Stimulated activated CD4-positive, alpha-beta T cell treated with anti-CD3 and anti-CD28 coated beads, Interleukin-4, amount 100 ng/mL, for 48 hours (primary cell): ENCODE measurements around the gene RADX.
"Not testable (repeated sequence)": the region's sequence is repeated elsewhere in the genome, so short reads cannot be mapped to it uniquely, and the experiment has no call there.

Source experiments
- DNase-seq, 2 donors: peaks; one replicate each; pipeline ENCODE4 v3.0.0-alpha.2; 2020; ENCODE audit warnings: low read depth in 2 of 2

Gene RADX, protein sequence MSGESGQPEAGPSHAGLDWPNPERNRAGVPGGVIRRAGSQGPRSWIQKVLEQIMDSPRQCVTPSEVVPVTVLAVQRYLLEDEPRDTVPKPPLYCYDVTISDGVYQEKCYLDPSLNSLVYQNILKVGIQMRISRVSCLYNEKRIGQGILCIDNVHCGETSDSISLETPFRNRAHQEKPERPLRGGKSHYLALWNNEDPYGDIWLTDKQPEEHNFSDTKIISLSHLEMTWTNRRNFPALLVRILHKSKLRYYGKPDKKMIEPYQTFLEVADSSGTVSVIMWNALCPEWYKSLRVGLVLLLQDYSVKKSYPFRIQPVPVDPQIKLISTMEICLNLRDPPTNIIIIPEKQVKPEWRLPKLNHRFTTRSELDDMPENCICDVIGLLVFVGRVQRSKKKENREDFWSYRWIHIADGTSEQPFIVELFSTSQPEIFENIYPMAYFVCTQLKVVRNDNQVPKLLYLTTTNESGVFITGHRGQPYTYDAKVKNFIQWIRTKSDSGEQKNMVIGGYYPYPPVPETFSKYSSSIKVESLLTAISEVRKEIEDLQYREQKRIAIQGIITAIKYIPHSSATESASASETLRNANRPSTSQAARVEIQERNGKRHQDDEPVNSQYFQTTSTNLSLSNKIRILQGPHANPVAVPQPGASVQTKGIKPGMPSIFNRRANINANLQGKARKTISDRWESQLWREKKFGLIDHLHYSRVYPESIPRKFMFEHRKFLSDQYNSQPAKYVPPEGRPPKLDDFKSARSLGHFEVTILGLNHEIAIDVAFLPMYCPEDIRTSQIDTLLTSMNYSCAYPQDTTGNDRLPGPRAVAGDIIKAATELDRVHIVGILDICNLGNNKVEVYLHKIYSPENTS

DNA sequence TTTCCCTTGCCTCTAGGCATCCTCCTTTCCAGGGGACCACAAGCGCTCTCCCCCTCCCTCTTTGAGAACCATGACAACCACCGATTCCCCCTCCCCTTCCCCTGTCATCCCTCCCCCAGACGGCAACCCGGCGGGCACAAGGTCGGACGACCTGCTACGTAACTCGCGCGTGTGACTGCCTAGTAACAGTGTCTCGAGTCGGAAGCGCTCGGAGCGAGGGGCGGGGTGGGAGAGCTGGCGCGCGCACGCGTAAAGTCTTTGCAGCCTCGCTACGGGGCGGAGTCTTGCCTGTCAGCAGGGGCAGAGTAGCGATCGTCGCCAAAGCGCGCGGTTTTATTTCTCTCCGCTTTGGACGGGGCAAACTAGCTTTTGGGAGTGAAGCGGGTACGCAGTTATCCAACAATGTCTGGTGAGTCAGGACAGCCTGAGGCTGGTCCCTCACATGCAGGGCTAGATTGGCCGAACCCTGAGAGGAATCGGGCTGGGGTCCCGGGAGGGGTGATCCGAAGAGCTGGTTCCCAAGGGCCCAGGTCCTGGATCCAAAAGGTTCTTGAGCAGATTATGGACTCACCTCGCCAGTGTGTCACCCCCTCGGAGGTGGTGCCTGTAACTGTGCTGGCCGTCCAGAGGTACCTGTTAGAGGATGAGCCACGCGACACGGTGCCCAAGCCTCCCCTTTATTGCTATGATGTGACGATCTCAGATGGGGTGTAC is at the start of gene RADX:
Gene RADX (plus strand): TSS at position 300 of the 714 bp plus-strand sequence. CDS start 103 bp downstream, at position 403.
- peak; percentile 68 to 78 for DNase-seq

DNA sequence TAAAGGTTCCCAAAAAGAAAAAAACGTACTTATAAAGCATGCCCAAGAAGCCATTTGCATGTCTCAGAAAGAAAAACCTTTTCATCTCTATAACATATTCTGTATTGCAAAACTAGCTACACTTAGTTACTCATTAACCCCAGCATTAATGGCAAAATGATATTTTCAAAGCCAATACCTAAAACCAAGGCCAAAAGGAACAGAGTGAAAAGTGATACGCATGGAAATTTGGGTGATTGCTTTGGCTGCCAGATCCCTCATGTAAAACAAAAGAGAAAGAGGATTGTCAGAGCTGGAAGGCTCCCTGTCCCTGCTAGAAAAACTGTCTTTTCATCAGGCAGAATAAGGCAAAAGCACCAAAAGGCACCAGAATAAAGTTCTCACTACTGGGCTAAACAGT is 46.8 kb upstream of the RADX start:
- no peak for DNase-seq

DNA sequence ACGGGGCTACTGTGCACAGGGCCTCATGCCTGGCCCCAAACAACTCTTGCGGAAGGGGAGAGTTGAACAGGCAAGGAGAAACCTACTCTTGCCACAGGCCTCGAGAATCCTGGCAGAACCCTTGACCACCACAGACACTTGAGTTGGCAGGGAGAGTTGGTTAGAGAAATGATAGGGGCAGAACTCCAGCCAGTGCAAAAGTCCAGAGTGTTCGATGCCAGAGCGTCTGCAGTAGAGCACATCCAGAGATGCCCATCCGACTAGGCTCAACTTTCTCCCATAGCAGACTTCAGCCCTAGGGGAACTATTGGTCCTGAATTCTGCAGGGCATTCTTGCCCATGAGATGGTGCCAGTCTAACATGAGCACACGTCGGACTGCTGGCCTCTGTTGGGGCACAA is 45.4 kb upstream of the RADX start:
- no peak for DNase-seq

DNA sequence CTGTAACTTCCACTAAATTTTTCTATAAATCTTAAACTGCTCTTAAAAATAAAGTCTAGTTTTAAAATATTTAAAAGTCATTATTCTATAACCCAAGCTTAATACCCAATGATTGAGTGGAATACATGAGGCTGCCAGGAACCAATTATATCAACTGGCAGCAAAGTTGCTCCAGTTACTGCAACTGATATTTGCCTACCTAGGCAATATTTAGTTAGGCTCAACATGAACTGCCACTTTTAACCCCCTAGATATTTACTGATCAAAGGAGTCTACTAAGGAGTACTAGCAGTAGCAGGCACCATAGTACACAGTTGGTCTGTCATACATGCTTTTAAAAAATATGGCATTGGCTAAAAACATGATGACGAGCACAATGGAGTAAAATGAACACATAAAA is 29.9 kb upstream of the RADX start:
- no peak for DNase-seq

DNA sequence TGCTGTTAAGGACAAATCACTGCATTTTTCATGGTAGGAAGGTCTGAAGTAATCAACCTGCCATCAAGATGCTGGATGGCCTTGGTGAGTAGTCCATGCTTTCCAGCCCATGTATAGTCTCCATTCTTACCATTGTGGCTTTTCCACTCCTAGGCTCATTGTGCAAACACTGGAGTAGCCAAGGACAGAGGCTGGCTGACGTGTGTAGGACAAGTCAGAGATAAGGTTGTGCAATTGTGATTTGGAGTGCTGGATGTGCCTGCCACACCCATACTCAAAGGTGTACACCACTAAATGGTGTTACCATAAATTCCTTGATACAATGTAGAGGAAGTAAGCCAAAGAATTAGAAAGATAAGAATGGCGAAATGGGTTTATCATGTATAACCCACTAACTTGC is 26.3 kb upstream of the RADX start:
- DNase-seq: no peak

DNA sequence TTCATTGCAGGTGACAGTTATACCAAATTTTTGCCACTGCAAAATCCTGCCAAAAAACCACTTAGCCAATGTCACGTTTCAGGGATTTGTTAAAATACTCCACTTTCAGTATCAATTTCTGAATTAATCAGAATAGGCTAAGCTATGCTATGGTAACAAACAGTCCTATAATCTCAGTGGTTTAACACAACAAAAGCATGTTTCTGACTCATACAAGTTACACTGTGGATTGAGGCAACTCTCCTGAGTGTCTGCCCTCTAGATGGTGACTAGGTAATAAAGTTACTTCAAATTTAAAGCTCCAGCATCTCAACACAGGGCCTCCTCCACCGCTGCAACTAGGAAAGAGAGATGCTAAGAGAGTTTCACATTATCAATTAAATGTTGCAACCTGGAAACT is 23.0 kb upstream of the RADX start:
- no peak for DNase-seq

DNA sequence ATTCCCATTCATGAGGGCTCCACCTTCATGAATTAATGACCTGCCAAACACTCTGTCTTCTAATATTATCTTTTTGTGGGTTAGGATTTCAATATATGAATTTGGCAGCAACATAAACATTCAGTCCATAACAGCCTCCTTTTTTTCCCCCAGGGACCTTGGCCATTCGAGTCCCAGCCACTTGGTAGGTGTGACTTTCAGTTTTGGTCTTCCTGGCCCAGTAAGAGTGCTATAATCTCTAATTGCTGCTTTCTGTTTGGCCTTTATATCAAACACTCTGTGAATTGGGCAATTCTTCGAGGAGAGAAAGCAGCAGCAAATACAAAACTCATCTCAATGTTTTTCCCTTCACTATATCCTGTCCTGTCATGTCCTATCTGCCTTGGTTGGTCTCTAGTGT is 12.4 kb upstream of the RADX start:
- DNase-seq: no peak

DNA sequence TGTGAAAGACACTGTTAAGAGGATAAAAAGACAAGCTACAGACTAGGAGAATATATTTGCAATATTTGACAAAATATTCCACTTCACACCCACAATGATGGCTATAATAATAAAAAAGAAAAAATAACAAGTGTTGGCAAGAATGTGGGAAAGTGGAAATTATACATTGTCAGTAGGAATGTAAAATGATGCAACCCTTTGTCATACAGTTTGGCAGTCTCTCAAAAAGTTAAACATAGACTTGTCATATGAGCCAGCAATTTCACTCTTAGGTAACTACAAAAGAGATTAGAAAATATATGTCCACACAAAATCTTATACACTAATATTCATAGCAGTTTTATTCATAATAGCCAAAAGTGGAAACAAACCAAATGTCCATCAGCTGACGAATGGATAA is 5.2 kb upstream of the RADX start:
- no peak for DNase-seq

DNA sequence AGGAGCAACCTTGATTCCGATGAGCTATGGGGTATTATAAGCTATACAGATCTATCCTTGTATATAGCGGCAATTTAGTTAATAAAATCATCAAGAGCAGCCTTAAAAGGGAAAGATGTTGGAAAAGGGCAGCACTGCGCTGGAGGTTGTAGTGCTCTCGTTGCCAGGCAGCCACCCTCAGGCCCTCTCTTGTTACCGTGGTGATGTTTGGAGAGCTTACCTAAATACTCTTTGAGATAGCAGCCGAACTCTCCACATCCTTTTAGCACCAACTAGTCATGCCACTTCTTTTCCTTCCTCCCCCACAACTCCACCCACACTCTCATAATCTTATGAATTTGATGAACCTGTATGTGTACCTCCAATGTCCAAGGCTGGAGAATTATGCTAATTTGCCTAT is 3.8 kb upstream of the RADX start:
- no peak for DNase-seq

DNA sequence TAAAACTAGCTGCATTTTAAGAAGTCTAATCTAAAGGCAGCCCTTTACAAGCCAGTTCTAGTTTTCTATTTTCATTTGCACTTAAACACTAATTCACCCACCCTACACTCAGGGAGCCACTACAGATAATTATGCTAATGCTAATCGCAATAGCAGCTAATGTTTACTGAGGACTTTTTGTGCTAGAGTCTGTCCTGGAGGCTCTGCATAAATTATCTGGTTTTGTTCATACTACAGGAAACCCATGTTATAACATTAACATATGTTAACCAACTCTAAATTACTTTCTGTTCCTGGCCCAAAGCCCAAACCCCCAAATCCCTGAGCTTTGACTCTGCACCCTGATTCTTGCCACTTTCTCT is 480 bp upstream of the RADX start:
- no peak for DNase-seq

DNA sequence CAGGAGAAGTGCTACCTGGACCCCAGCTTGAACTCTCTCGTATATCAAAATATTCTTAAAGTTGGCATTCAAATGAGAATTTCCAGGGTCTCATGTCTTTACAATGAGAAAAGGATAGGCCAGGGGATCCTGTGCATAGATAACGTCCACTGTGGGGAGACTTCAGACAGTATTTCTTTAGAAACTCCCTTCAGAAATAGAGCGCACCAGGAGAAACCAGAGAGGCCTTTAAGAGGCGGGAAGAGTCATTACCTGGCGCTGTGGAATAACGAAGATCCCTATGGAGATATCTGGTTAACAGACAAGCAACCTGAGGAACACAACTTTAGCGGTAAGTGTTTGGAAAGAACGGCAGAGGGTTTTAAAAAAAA is 600 bp downstream of the RADX start:
- DNase-seq: no peak

DNA sequence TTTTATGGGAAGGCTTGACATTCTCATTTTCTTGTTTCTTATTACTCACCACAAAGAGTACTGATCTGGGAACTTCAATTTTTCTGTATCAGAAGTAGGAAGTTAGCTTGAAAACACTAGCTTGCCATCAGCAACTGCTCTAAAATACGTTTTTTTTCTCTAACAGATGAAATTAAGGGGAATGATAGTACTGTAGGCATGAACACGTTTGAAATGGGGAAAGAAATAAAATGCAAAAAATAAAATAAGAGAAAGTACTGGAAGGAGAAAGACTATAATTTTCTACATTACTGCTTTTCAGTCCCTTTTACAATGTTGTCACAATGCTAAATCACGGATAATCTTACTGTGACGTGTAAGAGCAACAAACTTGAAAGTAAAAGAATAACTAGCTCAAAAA is 1.5 kb downstream of the RADX start:
- no peak for DNase-seq

DNA sequence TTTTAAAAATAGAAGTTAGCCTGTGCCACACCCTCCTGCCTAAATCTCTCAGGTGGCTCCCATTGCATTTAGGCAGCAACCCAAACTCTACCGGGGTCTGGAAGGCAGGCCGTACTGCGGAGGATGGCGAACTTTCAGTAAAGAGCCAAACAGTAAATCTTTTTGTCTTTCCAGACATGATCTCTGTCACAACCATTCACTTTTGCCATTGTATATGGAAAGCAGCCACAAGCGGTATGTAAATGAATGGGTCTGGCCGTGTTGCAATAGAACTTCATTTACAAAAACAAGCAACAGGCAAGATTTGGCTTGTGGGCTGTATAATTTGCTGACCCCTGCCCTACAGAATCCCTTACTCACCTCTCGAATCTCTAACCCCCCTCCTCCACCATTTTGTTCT is 3.3 kb downstream of the RADX start:
- no peak for DNase-seq

DNA sequence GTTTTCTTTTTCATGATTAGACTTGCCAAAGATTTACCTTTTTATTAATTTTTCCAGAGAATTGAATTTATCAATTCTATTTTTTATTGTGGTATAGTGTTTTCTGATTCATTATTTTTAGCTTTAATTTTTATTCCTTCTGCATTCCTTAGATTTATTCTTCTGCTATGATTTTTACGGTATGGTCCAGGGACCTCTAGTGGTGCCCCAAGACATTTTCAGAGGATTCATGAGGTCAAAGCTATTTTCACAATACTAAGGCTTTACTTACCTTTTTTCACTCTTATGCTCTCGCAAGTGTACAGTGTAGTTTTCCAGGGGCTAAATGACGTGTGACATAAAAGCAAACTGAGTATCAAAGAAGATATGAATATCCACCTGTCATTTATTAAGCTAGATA is 8.0 kb downstream of the RADX start:
- DNase-seq: no peak

DNA sequence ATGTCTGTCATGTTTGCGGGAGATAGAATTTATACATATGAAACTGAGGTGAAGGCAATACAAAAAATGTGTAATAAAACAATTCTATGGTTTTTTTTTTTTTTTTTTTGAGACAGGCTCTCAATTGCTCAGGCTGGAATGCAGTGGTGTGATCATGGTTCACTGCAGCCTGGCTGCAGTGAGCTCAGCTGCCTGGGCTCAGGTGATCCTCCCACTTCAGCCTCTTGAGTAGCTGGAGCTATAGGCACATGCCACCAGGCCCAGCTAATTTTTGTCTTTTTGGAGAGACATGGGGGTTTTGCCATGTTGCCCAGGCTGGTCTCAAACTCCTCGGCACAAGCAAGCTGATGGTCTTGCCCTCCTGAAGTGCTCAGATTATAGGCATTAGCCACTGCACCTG is 10.1 kb downstream of the RADX start:
- no peak for DNase-seq

DNA sequence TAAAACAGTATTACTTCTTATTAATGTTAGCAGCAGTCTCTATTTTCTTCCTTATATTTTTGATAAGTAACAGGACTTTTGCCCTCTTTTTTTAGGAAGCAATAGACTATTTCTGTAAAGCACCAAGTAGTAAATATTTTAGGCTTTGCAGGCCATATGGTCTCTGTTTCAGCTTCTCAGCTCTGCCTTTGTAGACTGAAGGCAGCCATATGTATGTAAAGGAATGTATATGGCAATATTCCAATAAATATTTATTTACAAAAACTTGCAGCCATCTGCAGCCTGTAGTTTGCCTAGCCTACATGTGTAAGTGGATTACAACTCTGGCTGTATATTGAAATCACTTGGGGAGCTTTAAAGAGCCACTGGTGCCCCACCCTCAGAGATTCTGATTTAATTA is 15.0 kb downstream of the RADX start:
- no peak for DNase-seq

DNA sequence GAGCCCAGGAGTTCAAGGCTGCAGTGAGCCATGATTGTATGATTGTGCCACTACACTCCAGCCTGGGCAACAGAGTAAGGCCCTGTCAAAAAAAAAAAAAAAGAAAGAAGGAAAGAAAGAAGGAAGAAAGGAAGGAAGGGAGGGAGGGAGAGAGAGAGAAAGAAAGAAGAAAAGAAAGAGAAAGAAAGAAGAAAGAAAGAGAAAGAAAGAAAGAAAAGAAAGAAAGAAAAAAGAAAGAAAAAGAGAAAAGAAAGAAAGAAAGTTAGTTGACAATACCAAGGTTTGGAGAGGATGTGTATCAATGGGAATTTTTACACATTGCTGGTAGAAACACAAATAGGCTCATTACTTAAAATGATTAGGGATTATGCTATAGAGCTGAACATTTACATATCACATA is 19.8 kb downstream of the RADX start:
- no peak for DNase-seq

DNA sequence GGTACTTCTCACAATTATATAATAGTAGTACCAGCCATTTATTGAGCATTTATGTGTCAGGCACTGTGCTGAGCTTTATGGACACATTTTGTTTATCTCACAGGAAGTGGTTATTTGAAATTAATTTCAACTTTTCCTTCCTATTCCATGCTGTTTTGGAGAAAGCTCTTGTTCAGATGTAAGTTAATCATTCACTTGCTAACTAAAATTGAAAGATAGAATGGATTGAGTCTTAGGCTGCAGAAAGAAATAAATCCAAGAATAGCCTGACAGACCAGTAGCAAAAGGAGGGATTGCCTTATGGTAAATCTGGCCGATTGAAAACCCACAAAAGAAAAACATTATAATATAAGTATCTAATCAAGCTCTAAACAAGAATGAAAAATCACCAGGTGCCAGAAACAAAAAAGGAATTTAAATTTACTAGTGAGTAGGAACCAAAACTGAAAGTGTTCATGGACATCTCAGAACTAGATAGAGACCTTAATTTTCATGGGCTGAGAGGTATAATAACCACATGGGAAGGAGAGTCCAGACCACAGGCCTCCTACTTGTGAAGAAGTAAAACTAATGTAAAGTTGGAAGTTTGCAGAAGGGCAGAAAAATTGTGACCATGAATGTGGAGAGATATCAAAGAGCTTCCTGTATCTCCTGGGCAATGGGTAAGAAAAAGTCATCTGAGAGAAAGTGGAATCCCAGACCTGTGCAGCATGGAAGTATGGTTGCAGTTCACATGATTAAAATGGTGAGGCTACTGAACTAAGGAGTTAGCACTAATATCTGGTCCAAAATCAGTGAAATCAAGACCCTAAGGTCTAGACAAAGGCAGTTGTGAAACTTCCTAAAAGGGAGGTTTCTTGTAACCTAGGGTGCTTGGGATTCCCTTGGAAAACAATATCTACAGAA is 38.0 kb downstream of the RADX start:
- DNase-seq: no peak

DNA sequence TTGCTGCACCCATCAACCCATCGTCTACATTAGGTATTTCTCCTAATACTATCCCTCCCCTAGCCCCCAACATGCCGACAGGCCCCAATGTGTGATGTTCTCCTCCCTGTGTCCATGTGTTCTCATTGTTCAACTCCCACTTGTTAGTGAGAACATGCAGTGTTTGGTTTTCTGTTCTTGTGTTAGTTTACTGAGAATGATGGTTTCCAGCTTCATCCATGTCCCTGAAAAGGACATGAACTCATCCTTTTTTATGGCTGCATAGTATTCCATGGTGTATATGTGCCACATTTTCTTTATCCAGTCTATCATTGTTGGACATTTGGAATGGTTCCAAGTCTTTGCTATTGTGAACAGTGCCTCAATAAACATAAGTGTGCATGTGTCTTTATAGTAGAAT is 41.8 kb downstream of the RADX start:
- not testable (repeated sequence) for DNase-seq

DNA sequence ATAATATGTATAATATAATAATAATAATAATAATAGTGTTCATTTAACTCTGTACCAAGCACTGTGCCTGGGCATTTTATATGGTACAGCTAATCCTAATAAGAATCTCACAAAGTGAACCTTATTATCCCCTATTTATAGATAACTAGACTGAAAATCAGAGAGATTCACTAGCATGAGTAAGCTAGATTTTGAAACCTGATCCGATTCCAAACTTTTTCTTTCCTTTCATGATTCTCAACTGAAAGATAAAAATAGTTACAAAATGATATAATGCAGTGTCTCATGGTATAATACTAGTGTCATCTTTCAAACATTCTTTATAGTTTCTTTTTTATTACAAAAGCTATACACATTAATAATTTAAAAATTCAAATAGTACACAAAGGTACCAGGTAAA is 58.9 kb downstream of the RADX start:
- no peak for DNase-seq

DNA sequence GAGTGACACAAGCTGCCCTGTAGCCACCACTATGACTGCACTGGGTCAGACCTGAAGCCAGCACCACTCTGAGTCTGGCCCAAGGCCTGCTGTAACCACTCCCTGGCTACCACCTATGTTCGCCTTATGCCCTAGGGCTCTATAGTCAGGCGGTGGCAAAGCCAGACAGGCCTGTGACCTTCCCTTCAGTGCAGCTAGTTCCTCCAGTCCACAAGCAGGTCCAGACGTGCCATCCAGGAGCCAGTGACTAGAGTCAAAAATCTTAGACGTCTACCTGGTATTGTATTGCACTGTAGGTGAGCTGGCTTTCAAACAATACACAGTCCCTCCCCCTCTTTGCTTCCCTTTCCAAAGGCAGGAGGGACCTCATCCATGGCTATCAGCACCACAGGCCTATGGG is 60.7 kb downstream of the RADX start:
- DNase-seq: no peak

DNA sequence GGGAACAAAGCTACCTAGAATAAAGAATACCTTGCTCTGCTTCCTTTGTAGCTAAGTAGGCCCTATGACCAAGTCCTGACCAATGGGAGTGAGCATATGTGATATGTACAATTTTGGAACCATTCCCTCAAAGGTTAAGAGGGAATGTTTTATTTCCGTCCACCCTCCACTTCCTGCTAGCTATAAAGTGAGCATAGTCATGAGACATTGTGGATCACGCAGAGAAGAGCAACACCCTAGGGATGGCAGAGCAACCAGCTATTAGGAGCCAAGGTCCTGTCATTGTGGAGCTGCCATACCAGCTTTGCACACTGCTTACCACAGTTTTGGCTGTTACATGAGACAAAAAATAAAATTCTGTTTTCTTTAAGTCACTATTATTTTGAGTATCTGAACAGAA is 68.9 kb downstream of the RADX start:
- DNase-seq: no peak
